OCI-LY1 (cell line): ENCODE data around the gene BRIP1.

Experiments used
- H2AFZ ChIP-seq: fragments of 200-600 bp; sonication (generic), shearing (Covaris generic); 2 replicates; pipeline ENCODE4 v1.6.0; 2014; ENCODE audit warnings: antibody characterized with exemption, mild to moderate bottlenecking, low read length
- H3F3A ChIP-seq: fragments of 200-600 bp; sonication (generic), shearing (Covaris generic); 2 replicates; pipeline ENCODE4 v1.6.0; 2014; ENCODE audit warnings: mild to moderate bottlenecking, antibody characterized with exemption, low read length, moderate library complexity; ENCODE audit not compliant: insufficient read depth
- H3K27ac ChIP-seq: fragments of 200-600 bp; sonication (generic); 2 replicates; pipeline ENCODE4 v1.5.1; 2014; ENCODE audit warnings: low read length, mixed run types, mild to moderate bottlenecking, low read depth; ENCODE audit not compliant: poor library complexity, severe bottlenecking
- H3K27me3 ChIP-seq: fragments of 200-600 bp; sonication (generic); 2 replicates; pipeline ENCODE4 v1.6.0; 2014; ENCODE audit warnings: antibody characterized with exemption, mild to moderate bottlenecking, low read length, moderate library complexity; ENCODE audit not compliant: insufficient read depth
- H3K36me3 ChIP-seq: fragments of 200-600 bp; sonication (generic); 2 replicates; pipeline ENCODE4 v1.6.1; 2014; ENCODE audit warnings: mild to moderate bottlenecking, antibody characterized with exemption, low read length, moderate library complexity, mixed read lengths; ENCODE audit not compliant: insufficient read depth
- H3K4me1 ChIP-seq: fragments of 200-600 bp; sonication (generic); 2 replicates; pipeline ENCODE4 v1.5.1; 2014; ENCODE audit warnings: mild to moderate bottlenecking, low read length, moderate library complexity; ENCODE audit not compliant: insufficient read depth, severe bottlenecking
- H3K4me2 ChIP-seq: fragments of 200-600 bp; sonication (generic), shearing (Covaris generic); 2 replicates; pipeline ENCODE4 v1.6.1; 2014; ENCODE audit warnings: low read length
- H3K4me3 ChIP-seq: fragments of 200-600 bp; sonication (generic); 2 replicates; pipeline ENCODE4 v1.5.1; 2014; ENCODE audit warnings: low read length, low read depth, mild to moderate bottlenecking, mixed read lengths; ENCODE audit not compliant: poor library complexity, severe bottlenecking
- H3K79me2 ChIP-seq: fragments of 200-600 bp; shearing (Covaris generic); 2 replicates; pipeline ENCODE4 v1.6.1; 2016; ENCODE audit warnings: mixed run types, low read length, mixed read lengths; ENCODE audit not compliant: insufficient read depth
- H3K9ac ChIP-seq: fragments of 200-600 bp; sonication (generic), shearing (Covaris generic); 2 replicates; pipeline ENCODE4 v1.6.1; 2014; ENCODE audit warnings: mild to moderate bottlenecking, low read length, mixed read lengths
- H3K9me2 ChIP-seq: fragments of 200-600 bp; sonication (generic), shearing (Covaris generic); 2 replicates; pipeline ENCODE4 v1.6.1; 2014; ENCODE audit warnings: low read depth, mild to moderate bottlenecking, low read length, mixed read lengths
- H3K9me3 ChIP-seq: fragments of 200-600 bp; shearing (Covaris generic); 2 replicates; pipeline ENCODE4 v1.6.1; 2014; ENCODE audit warnings: low read length, mixed read lengths
- H4K20me1 ChIP-seq: fragments of 200-600 bp; sonication (generic), shearing (Covaris generic); 2 replicates; pipeline ENCODE4 v1.6.0; 2016; ENCODE audit warnings: mild to moderate bottlenecking, low read length; ENCODE audit not compliant: insufficient read depth
- EZH2 ChIP-seq: fragments of 200-600 bp; sonication (generic), shearing (Covaris generic); IDR thresholded peaks from 2 replicates; pipeline ENCODE4 v1.8.0; 2017; ENCODE audit warnings: borderline replicate concordance, mixed run types, mild to moderate bottlenecking, antibody characterized with exemption, low read length, moderate library complexity, mixed read lengths
- TF ChIP-seq, protein P1 (sequence below): fragments of 200-600 bp; sonication (generic), shearing (Covaris generic); IDR thresholded peaks from 2 replicates; pipeline ENCODE4 v1.5.1; 2017; ENCODE audit warnings: mild to moderate bottlenecking, antibody characterized with exemption, low read length, moderate library complexity, mixed read lengths

The BRIP1 gene

DNA sequence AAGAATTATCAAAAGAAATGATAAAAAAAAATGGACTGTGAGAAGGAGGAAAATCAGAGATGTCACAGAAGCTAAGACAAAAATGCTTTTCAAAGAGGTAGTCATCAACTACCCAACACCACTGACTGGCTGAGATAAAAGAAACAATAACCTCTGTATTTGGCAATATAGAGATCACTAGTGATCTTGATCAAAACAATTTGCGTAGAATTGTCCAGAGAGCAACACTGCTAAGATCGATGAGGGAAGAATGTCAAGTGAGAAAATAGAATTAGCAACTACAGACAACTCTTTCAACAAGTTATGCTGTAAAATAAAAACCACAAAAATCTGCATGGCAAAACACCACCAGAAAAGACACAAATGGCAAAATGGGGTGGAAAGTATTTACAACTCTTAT lies 66.0 kb downstream of the BRIP1 start:
- Histone ChIP-seq H3K27ac (no peak overlapping the region), H3K27me3 (no peaks in the 10 kb centered on the region), H3K4me2 (no peak overlapping the region), H2AFZ (no peak overlapping the region), H4K20me1 (no peaks in the 10 kb centered on the region), H3K9me2 (no peaks in the 10 kb centered on the region), H3K4me1 (no peaks in the 10 kb centered on the region), H3K9me3 (no peaks in the 10 kb centered on the region), H3K79me2 (no peaks in the 10 kb centered on the region; the same call in 1 of the 2 replicates), H3K4me3 (no peak overlapping the region), H3K9ac (no peak overlapping the region), H3F3A (no peaks in the 10 kb centered on the region), H3K36me3 (peaks cover 69% of the 10 kb centered on the region)
- TF ChIP-seq EZH2: no peak
- TF ChIP-seq, protein P1, sequence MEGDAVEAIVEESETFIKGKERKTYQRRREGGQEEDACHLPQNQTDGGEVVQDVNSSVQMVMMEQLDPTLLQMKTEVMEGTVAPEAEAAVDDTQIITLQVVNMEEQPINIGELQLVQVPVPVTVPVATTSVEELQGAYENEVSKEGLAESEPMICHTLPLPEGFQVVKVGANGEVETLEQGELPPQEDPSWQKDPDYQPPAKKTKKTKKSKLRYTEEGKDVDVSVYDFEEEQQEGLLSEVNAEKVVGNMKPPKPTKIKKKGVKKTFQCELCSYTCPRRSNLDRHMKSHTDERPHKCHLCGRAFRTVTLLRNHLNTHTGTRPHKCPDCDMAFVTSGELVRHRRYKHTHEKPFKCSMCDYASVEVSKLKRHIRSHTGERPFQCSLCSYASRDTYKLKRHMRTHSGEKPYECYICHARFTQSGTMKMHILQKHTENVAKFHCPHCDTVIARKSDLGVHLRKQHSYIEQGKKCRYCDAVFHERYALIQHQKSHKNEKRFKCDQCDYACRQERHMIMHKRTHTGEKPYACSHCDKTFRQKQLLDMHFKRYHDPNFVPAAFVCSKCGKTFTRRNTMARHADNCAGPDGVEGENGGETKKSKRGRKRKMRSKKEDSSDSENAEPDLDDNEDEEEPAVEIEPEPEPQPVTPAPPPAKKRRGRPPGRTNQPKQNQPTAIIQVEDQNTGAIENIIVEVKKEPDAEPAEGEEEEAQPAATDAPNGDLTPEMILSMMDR: no peak

DNA sequence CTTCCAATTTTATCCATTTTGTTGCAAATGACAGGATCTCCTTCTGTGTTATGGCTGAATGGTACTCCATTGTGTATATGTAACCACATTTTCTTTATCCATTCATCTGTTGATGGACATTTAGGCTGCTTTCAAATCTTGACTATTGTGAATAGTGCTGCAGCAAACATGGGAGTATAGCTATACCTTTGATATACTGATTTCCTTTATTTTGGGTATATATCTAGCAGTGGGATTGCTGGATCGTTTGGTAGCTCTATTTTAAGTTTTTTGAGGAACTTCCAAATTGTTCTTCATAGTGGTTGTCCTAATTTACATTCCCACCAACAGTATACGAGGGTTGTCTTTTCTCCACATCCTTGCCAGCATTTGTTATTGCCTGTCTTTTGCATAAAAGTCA lies 67.8 kb downstream of the BRIP1 start:
- Histone ChIP-seq H3K9me3 (no peaks in the 10 kb centered on the region), H2AFZ (no peak overlapping the region), H3K4me2 (no peak overlapping the region), H3K36me3 (peaks cover 67% of the 10 kb centered on the region), H3K79me2 (no peaks in the 10 kb centered on the region; the same call in 1 of the 2 replicates), H4K20me1 (no peaks in the 10 kb centered on the region), H3K4me1 (no peaks in the 10 kb centered on the region), H3K27me3 (no peaks in the 10 kb centered on the region), H3K4me3 (no peak overlapping the region), H3K9me2 (no peaks in the 10 kb centered on the region), H3K27ac (no peak overlapping the region), H3K9ac (no peak overlapping the region), H3F3A (no peaks in the 10 kb centered on the region)
- no peak for TF ChIP-seq EZH2

DNA sequence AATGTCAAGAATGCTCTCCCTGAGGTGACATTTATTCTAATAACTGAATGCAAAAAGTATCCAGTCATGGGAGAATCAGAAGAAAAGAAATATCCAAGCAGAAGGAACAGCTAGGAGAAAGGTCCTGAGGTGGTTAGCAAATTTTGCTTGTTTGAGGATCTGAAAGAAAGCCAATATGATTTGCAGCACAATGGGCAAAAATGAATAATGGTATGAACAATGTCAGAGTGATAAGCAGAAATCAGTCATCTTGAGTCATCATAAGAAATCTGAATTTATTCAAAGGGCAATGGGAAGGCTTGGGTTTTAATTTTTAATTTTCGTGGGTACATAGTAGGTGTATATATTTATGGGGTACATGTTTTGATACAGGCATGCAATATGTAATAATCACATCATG lies 68.5 kb downstream of the BRIP1 start:
- Histone ChIP-seq H3K9me2 (no peaks in the 10 kb centered on the region), H3F3A (no peaks in the 10 kb centered on the region), H3K36me3 (peaks cover 62% of the 10 kb centered on the region), H2AFZ (no peak overlapping the region), H3K9me3 (no peaks in the 10 kb centered on the region), H3K4me3 (no peak overlapping the region), H4K20me1 (no peaks in the 10 kb centered on the region), H3K79me2 (no peaks in the 10 kb centered on the region), H3K9ac (no peak overlapping the region), H3K4me2 (no peak overlapping the region), H3K27ac (no peak overlapping the region), H3K4me1 (no peaks in the 10 kb centered on the region), H3K27me3 (no peaks in the 10 kb centered on the region)
- no peak for TF ChIP-seq EZH2
- TF ChIP-seq, protein P1: no peak

DNA sequence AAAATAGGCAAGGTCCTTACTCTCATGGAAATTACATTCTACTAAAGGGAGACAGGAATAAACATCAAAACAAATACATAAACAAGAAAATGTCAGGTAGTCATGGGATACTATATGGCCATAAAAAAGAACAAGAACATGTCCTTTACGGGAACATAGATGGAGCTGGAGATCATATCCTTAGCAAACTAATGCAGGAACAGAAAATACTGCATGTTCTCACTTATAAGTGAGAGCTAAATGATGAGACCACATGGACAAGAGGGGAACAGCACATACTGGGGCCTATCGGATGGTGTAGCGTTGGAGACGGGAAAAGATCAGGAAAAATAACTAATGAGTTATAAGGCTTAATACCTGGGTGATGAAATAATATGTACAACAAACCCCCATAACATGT lies 69.1 kb downstream of the BRIP1 start:
- Histone ChIP-seq H4K20me1 (no peaks in the 10 kb centered on the region), H2AFZ (no peak overlapping the region), H3F3A (no peaks in the 10 kb centered on the region), H3K27ac (no peak overlapping the region), H3K4me1 (no peaks in the 10 kb centered on the region), H3K27me3 (no peaks in the 10 kb centered on the region), H3K36me3 (peaks cover 61% of the 10 kb centered on the region), H3K4me2 (no peak overlapping the region), H3K79me2 (no peaks in the 10 kb centered on the region), H3K9me2 (no peaks in the 10 kb centered on the region), H3K9me3 (no peaks in the 10 kb centered on the region), H3K4me3 (no peak overlapping the region), H3K9ac (no peak overlapping the region)
- TF ChIP-seq, protein P1: no peak
- no peak for TF ChIP-seq EZH2
